GM12878 (cell line): ENCODE data around the gene RSPH1. TPM values are rescaled to one million over a fixed set of nuclear protein-coding genes. Genes with fewer than 3 reads are reported as not detected.

Experiments used
- ATAC-seq: fragments of 200-7000 bp; cut with Tn5 transposase; 3 replicates; pipeline ENCODE4 v1.9.1; 2020; ENCODE audit warnings: mild to moderate bottlenecking, moderate library complexity
- BruUV-seq: library from RNA; stranded (reverse); fragments of 400-500 nt; replicated peaks from 2 replicates; lab custom pipeline; 2021; lab: Mats Ljungman, UMichigan
- CTCF ChIA-PET: fragments of 300-600 bp; sonication (Branson Sonifier 250); formaldehyde crosslinking; extraction: SDS; loops from one replicate; lab custom pipeline; 2021; ENCODE audit warnings: inconsistent platforms; lab: Yijun Ruan, JAX
- POLR2A ChIA-PET: fragments of 350-600 bp; formaldehyde crosslinking; extraction: SDS; loops from one replicate; lab custom pipeline; 2021; ENCODE audit warnings: inconsistent platforms; lab: Charles Lee
- RAD21 ChIA-PET: fragments of 300-600 bp; sonication (Branson Sonifier 250); formaldehyde crosslinking; loops from one replicate; lab custom pipeline; 2023; ENCODE audit warnings: antibody characterized with exemption; ENCODE audit not compliant: unreplicated experiment; lab: Charles Lee
- SMC1A ChIA-PET: fragments of 300-600 bp; sonication (Branson Sonifier 250); formaldehyde crosslinking; loops from one replicate; lab custom pipeline; 2023; ENCODE audit not compliant: unreplicated experiment, uncharacterized antibody; lab: Charles Lee
- DNase-seq: peaks from one replicate; pipeline ENCODE4 v3.0.0-alpha.2; 2011; ENCODE audit warnings: low read depth, low spot score
- FAIRE-seq: peaks from 3 replicates; lab custom pipeline; 2011; peaks lifted over from hg19 to GRCh38; lab: Jason Lieb, UNC
- H2AFZ ChIP-seq: 2 replicates; pipeline ENCODE4 v1.6.0; 2011; ENCODE audit warnings: low read depth, low read length, control low read depth; ENCODE audit not compliant: control insufficient read depth
- H3K27ac ChIP-seq: 2 replicates; pipeline ENCODE4 v1.5.1; 2011; ENCODE audit warnings: control low read depth; ENCODE audit not compliant: control insufficient read depth, insufficient read depth
- H3K27me3 ChIP-seq, 2 experiments: replicated peaks in 1 of 2; 2 replicates each; pipeline versions ENCODE4 v1.6.0 to v1.6.1; 2011; ENCODE audit warnings: low read length in 1 of 2; ENCODE audit not compliant: control insufficient read depth in 2 of 2, insufficient read depth in 2 of 2
- H3K36me3 ChIP-seq, 2 experiments: 2 replicates each; pipeline ENCODE4 v1.5.1; 2011; ENCODE audit warnings: low read length in 1 of 2; ENCODE audit not compliant: control insufficient read depth in 2 of 2, insufficient read depth in 2 of 2
- H3K4me1 ChIP-seq: 2 replicates; pipeline ENCODE4 v1.6.1; 2011; ENCODE audit warnings: mild to moderate bottlenecking, low read length, moderate library complexity, mixed read lengths; ENCODE audit not compliant: control insufficient read depth, insufficient read depth
- H3K4me2 ChIP-seq: 2 replicates; pipeline ENCODE4 v1.6.0; 2011; ENCODE audit warnings: control low read depth; ENCODE audit not compliant: control insufficient read depth, insufficient read depth
- H3K4me3 ChIP-seq: fragments of 200-600 bp; sonication (generic); 2 replicates; pipeline ENCODE4 v1.5.1; 2016
- H3K79me2 ChIP-seq: 2 replicates; pipeline ENCODE4 v1.6.0; 2011; ENCODE audit warnings: low read length; ENCODE audit not compliant: control insufficient read depth, insufficient read depth
- H3K9ac ChIP-seq: 2 replicates; pipeline ENCODE4 v1.8.0; 2011; ENCODE audit warnings: low read length, control low read depth, mixed read lengths; ENCODE audit not compliant: control insufficient read depth, insufficient read depth
- H3K9me3 ChIP-seq: replicated peaks from 3 replicates; pipeline ENCODE4 v1.5.1; 2011; ENCODE audit warnings: mild to moderate bottlenecking, low read length; ENCODE audit not compliant: control insufficient read depth, insufficient read depth
- H4K20me1 ChIP-seq: 2 replicates; pipeline ENCODE4 v1.6.0; 2011; ENCODE audit not compliant: control insufficient read depth, insufficient read depth
- BHLHE40 ChIP-seq, 2 experiments: fragments of 450-650 bp in 1 of 2; IDR thresholded peaks; 2 replicates each; pipeline ENCODE4 v1.6.1; 2011 to 2017; ENCODE audit warnings: low read depth in 2 of 2, borderline replicate concordance in 1 of 2, improper control_type of control experiment in 1 of 2, low read length in 1 of 2, mild to moderate bottlenecking in 1 of 2
- ELK1 ChIP-seq: IDR thresholded peaks from 2 replicates; pipeline ENCODE4 v1.6.1; 2012; ENCODE audit warnings: low read depth, low read length, improper control_type of control experiment
- KLF5 ChIP-seq: fragments of 450-650 bp; IDR thresholded peaks from 2 replicates; pipeline ENCODE4 v1.6.1; 2014; ENCODE audit warnings: mild to moderate bottlenecking; ENCODE audit not compliant: partially characterized antibody
- LARP7 ChIP-seq: fragments of 450-650 bp; IDR thresholded peaks from 2 replicates; pipeline ENCODE4 v1.6.1; 2017; ENCODE audit warnings: mild to moderate bottlenecking
- MLLT1 ChIP-seq: fragments of 450-650 bp; IDR thresholded peaks from 2 replicates; pipeline ENCODE4 v1.6.1; 2016; ENCODE audit warnings: mild to moderate bottlenecking
- NKRF ChIP-seq: fragments of 450-650 bp; conservative IDR thresholded peaks from 2 replicates; pipeline ENCODE4 v1.6.1; 2017; ENCODE audit warnings: mild to moderate bottlenecking, moderate library complexity
- POLR2AphosphoS5 ChIP-seq: IDR thresholded peaks from 2 replicates; pipeline ENCODE4 v1.6.1; 2011; ENCODE audit warnings: mild to moderate bottlenecking, low read length, inconsistent platforms
- ZNF687 ChIP-seq: fragments of 450-650 bp; IDR thresholded peaks from 2 replicates; pipeline ENCODE4 v1.6.1; 2017; ENCODE audit warnings: mild to moderate bottlenecking, moderate library complexity
- WGBS: methylation state at CpG from one replicate; pipeline ENCODE4 v1.1.6; 2016; ENCODE audit warnings: low lambda C conversion rate; ENCODE audit not compliant: insufficient replicate concordance, insufficient coverage; ENCODE audit errors: missing lambda C conversion rate; 5-methylcytosine and 5-hydroxymethylcytosine counted together
- in situ Hi-C: fragments of 300-500 bp; cut with MboI; formaldehyde crosslinking; loops from 9 replicates; pipeline ENCODE4 v1.14.3; 2018; ENCODE audit warnings: mixed read lengths
- intact Hi-C: fragments of 100-400 bp; cut with micrococcal nuclease; formaldehyde crosslinking; loops from one replicate; pipeline ENCODE4 v1.14.2; 2022; ENCODE audit not compliant: unreplicated experiment
- polyA plus RNA-seq, 11 experiments: library from polyadenylated mRNA; depleted of rRNA in 4 of 11; unstranded in 6 of 11; stranded (reverse) in 5 of 11; fragments of >200 nt; fragmentation: Nextera tagmentation in 4 of 11; fragmentation: Illumina TruSeq in 1 of 11; extraction: Ambion mirVana in 4 of 11; extraction: Trizol in 1 of 11; gene quantifications; 1 replicate in 1 of 11; 2 replicates in 10 of 11; pipeline versions ENCODE4 v1.2.1 to v1.2.3, GENCODE V29; 2011 to 2016; ENCODE audit warnings: inconsistent platforms in 2 of 11, missing spikeins in 2 of 11, low read depth in 1 of 11
- total RNA-seq, 4 experiments: library from RNA; depleted of rRNA in 3 of 4; stranded (reverse); fragments of >200 nt in 3 of 4; fragmentation: Illumina TruSeq in 1 of 4; extraction: Trizol in 1 of 4; gene quantifications; 2 replicates each; pipeline versions ENCODE4 v1.2.1 to v1.2.3, GENCODE V29; 2013 to 2021

The RSPH1 gene
- total and polyA plus RNA-seq, 10 of the 15 experiments (the other 5 are each of a cell fraction or from before 2014, with no cell fraction given) = 0.11 to 1.4 (median 0.38) TPM

- TF ChIP-seq ELK1 = no peak
- TF ChIP-seq, all 136 proteins: peak for 0
Observed at GRCh38 chr21:42446531-42446930, 49.5 kb downstream of the RSPH1 start (continued).

GRCh38 chr21:42445311-42445710, 50.7 kb downstream of the RSPH1 start:
- Histone ChIP-seq H3K4me3 (no peak overlapping the region), H3K4me1 (peaks cover 21% of the 10 kb centered on the region), H3K27ac (no peak overlapping the region), H3K36me3 (no peaks in the 10 kb centered on the region), H4K20me1 (no peaks in the 10 kb centered on the region), H3K79me2 (no peaks in the 10 kb centered on the region), H3K9ac (no peak overlapping the region), H3K27me3 (no peaks in the 10 kb centered on the region), H3K9me3 (no peaks in the 10 kb centered on the region), H3K4me2 (no peak overlapping the region), H2AFZ (no peak overlapping the region)
- no TSS peak for BruUV-seq
- intact Hi-C loops (no loop called here), in situ Hi-C loops (loop anchor here (5.0 kb wide), 2 partner anchors 68 to 138 kb away; no protein-coding TSS in a partner anchor)
- WGBS = 82% methylated on average over 7 of the region's 7 CpGs
- no peak for DNase-seq
- CTCF ChIA-PET = interaction anchor here (1.4 to 2.8 kb wide), 4 partner anchors 21 to 300 kb away, joined by 3 to 19 read pairs (median 6); no protein-coding TSS in a partner anchor
- no peak for FAIRE-seq
- ATAC-seq = no peak
- POLR2A ChIA-PET = interaction anchor here (1.4 kb wide), 1 partner anchor 27 kb away, joined by 3 read pairs; no protein-coding TSS in a partner anchor
- SMC1A ChIA-PET = interaction anchor here (1.1 to 2.1 kb wide), 5 partner anchors 20 to 160 kb away, joined by 3 to 8 read pairs (median 5); no protein-coding TSS in a partner anchor
- RAD21 ChIA-PET = interaction anchor here (0.7 to 1.4 kb wide), 2 partner anchors 52 to 135 kb away, joined by 3 read pairs; no protein-coding TSS in a partner anchor
- no peak for TF ChIP-seq LARP7
- TF ChIP-seq POLR2AphosphoS5 = no peak
- TF ChIP-seq NKRF = no peak
- TF ChIP-seq MLLT1 = no peak
- no peak for TF ChIP-seq ZNF687
- no peak for TF ChIP-seq KLF5
- no peak for TF ChIP-seq BHLHE40 (IDR thresholded peaks at IDR 0.05; ENCODE audit: borderline replicate concordance in 1 of 2, low read depth in 2 of 2, low read length in 1 of 2)
